GM12878 (cell line): ENCODE results near the gene CCNL2. TPM values are rescaled to one million over a fixed set of nuclear protein-coding genes. Genes with fewer than 3 reads are reported as not detected.

Experiments
- ATAC-seq: fragments of 200-7000 bp; cut with Tn5 transposase; 3 replicates; pipeline ENCODE4 v1.9.1; 2020; ENCODE audit warnings: mild to moderate bottlenecking, moderate library complexity
- BruUV-seq: library from RNA; stranded (reverse); fragments of 400-500 nt; replicated peaks from 2 replicates; lab custom pipeline; 2021; lab: Mats Ljungman, UMichigan
- CTCF ChIA-PET: fragments of 300-600 bp; sonication (Branson Sonifier 250); formaldehyde crosslinking; extraction: SDS; loops from one replicate; lab custom pipeline; 2021; ENCODE audit warnings: inconsistent platforms; lab: Yijun Ruan, JAX
- POLR2A ChIA-PET: fragments of 350-600 bp; formaldehyde crosslinking; extraction: SDS; loops from one replicate; lab custom pipeline; 2021; ENCODE audit warnings: inconsistent platforms; lab: Charles Lee
- RAD21 ChIA-PET: fragments of 300-600 bp; sonication (Branson Sonifier 250); formaldehyde crosslinking; loops from one replicate; lab custom pipeline; 2023; ENCODE audit warnings: antibody characterized with exemption; ENCODE audit not compliant: unreplicated experiment; lab: Charles Lee
- SMC1A ChIA-PET: fragments of 300-600 bp; sonication (Branson Sonifier 250); formaldehyde crosslinking; loops from one replicate; lab custom pipeline; 2023; ENCODE audit not compliant: unreplicated experiment, uncharacterized antibody; lab: Charles Lee
- DNase-seq: peaks from one replicate; pipeline ENCODE4 v3.0.0-alpha.2; 2011; ENCODE audit warnings: low read depth, low spot score
- FAIRE-seq: peaks from 3 replicates; lab custom pipeline; 2011; peaks lifted over from hg19 to GRCh38; lab: Jason Lieb, UNC
- H2AFZ ChIP-seq: 2 replicates; pipeline ENCODE4 v1.6.0; 2011; ENCODE audit warnings: low read depth, low read length, control low read depth; ENCODE audit not compliant: control insufficient read depth
- H3K27ac ChIP-seq: 2 replicates; pipeline ENCODE4 v1.5.1; 2011; ENCODE audit warnings: control low read depth; ENCODE audit not compliant: control insufficient read depth, insufficient read depth
- H3K27me3 ChIP-seq, 2 experiments: replicated peaks in 1 of 2; 2 replicates each; pipeline versions ENCODE4 v1.6.0 to v1.6.1; 2011; ENCODE audit warnings: low read length in 1 of 2; ENCODE audit not compliant: control insufficient read depth in 2 of 2, insufficient read depth in 2 of 2
- H3K36me3 ChIP-seq, 2 experiments: 2 replicates each; pipeline ENCODE4 v1.5.1; 2011; ENCODE audit warnings: low read length in 1 of 2; ENCODE audit not compliant: control insufficient read depth in 2 of 2, insufficient read depth in 2 of 2
- H3K4me1 ChIP-seq: 2 replicates; pipeline ENCODE4 v1.6.1; 2011; ENCODE audit warnings: mild to moderate bottlenecking, low read length, moderate library complexity, mixed read lengths; ENCODE audit not compliant: control insufficient read depth, insufficient read depth
- H3K4me2 ChIP-seq: 2 replicates; pipeline ENCODE4 v1.6.0; 2011; ENCODE audit warnings: control low read depth; ENCODE audit not compliant: control insufficient read depth, insufficient read depth
- H3K4me3 ChIP-seq: fragments of 200-600 bp; sonication (generic); 2 replicates; pipeline ENCODE4 v1.5.1; 2016
- H3K79me2 ChIP-seq: 2 replicates; pipeline ENCODE4 v1.6.0; 2011; ENCODE audit warnings: low read length; ENCODE audit not compliant: control insufficient read depth, insufficient read depth
- H3K9ac ChIP-seq: 2 replicates; pipeline ENCODE4 v1.8.0; 2011; ENCODE audit warnings: low read length, control low read depth, mixed read lengths; ENCODE audit not compliant: control insufficient read depth, insufficient read depth
- H3K9me3 ChIP-seq: replicated peaks from 3 replicates; pipeline ENCODE4 v1.5.1; 2011; ENCODE audit warnings: mild to moderate bottlenecking, low read length; ENCODE audit not compliant: control insufficient read depth, insufficient read depth
- H4K20me1 ChIP-seq: 2 replicates; pipeline ENCODE4 v1.6.0; 2011; ENCODE audit not compliant: control insufficient read depth, insufficient read depth
- BCLAF1 ChIP-seq: fragments of 450-650 bp; IDR thresholded peaks from 2 replicates; pipeline ENCODE4 v1.6.1; 2017; ENCODE audit warnings: antibody characterized with exemption, mild to moderate bottlenecking, moderate library complexity
- CBX3 ChIP-seq: fragments of 200-600 bp; sonication (generic); IDR thresholded peaks from 2 replicates; pipeline ENCODE4 v1.6.1; 2016; ENCODE audit warnings: low read depth, borderline replicate concordance
- DPF2 ChIP-seq: fragments of 450-650 bp; IDR thresholded peaks from 2 replicates; pipeline ENCODE4 v1.6.1; 2017; ENCODE audit warnings: mild to moderate bottlenecking
- IKZF2 ChIP-seq, 2 experiments: fragments of 450-650 bp; IDR thresholded peaks; 2 replicates each; pipeline ENCODE4 v1.6.1; 2017; ENCODE audit warnings: mild to moderate bottlenecking in 2 of 2, moderate library complexity in 2 of 2
- IRF3 ChIP-seq: fragments of 450-650 bp; IDR thresholded peaks from 2 replicates; pipeline ENCODE4 v1.6.1; 2014; ENCODE audit warnings: mild to moderate bottlenecking
- MAX ChIP-seq: IDR thresholded peaks from 2 replicates; pipeline ENCODE4 v1.6.1; 2012; ENCODE audit warnings: low read depth, low read length, improper control_type of control experiment
- MTA2 ChIP-seq: fragments of 450-650 bp; IDR thresholded peaks from 2 replicates; pipeline ENCODE4 v1.6.1; 2016; ENCODE audit warnings: low read depth, mild to moderate bottlenecking, moderate library complexity
- NKRF ChIP-seq: fragments of 450-650 bp; conservative IDR thresholded peaks from 2 replicates; pipeline ENCODE4 v1.6.1; 2017; ENCODE audit warnings: mild to moderate bottlenecking, moderate library complexity
- PBX3 ChIP-seq: IDR thresholded peaks from 2 replicates; pipeline ENCODE4 v1.6.1; 2011; ENCODE audit warnings: mild to moderate bottlenecking, low read depth, low read length, moderate library complexity; ENCODE audit not compliant: insufficient replicate concordance
- RB1 ChIP-seq: fragments of 450-650 bp; formaldehyde crosslinking; IDR thresholded peaks from 2 replicates; pipeline ENCODE4 v1.6.1; 2017; ENCODE audit warnings: mild to moderate bottlenecking, borderline replicate concordance
- RCOR1 ChIP-seq: conservative IDR thresholded peaks from 2 replicates; pipeline ENCODE4 v1.6.1; 2012; ENCODE audit warnings: low read depth, low read length, improper control_type of control experiment
- USF2 ChIP-seq: IDR thresholded peaks from 2 replicates; pipeline ENCODE4 v1.6.1; 2011; ENCODE audit warnings: low read depth, low read length, improper control_type of control experiment, borderline replicate concordance
- ZNF622 ChIP-seq: fragments of 450-650 bp; IDR thresholded peaks from 2 replicates; pipeline ENCODE4 v1.6.1; 2017; ENCODE audit warnings: mild to moderate bottlenecking, inconsistent platforms
- WGBS: methylation state at CpG from one replicate; pipeline ENCODE4 v1.1.6; 2016; ENCODE audit warnings: low lambda C conversion rate; ENCODE audit not compliant: insufficient replicate concordance, insufficient coverage; ENCODE audit errors: missing lambda C conversion rate; 5-methylcytosine and 5-hydroxymethylcytosine counted together
- in situ Hi-C: fragments of 300-500 bp; cut with MboI; formaldehyde crosslinking; loops from 9 replicates; pipeline ENCODE4 v1.14.3; 2018; ENCODE audit warnings: mixed read lengths
- intact Hi-C: fragments of 100-400 bp; cut with micrococcal nuclease; formaldehyde crosslinking; loops from one replicate; pipeline ENCODE4 v1.14.2; 2022; ENCODE audit not compliant: unreplicated experiment
- polyA plus RNA-seq, 11 experiments: library from polyadenylated mRNA; depleted of rRNA in 4 of 11; unstranded in 6 of 11; stranded (reverse) in 5 of 11; fragments of >200 nt; fragmentation: Nextera tagmentation in 4 of 11; fragmentation: Illumina TruSeq in 1 of 11; extraction: Ambion mirVana in 4 of 11; extraction: Trizol in 1 of 11; gene quantifications; 1 replicate in 1 of 11; 2 replicates in 10 of 11; pipeline versions ENCODE4 v1.2.1 to v1.2.3, GENCODE V29; 2011 to 2016; ENCODE audit warnings: inconsistent platforms in 2 of 11, missing spikeins in 2 of 11, low read depth in 1 of 11
- total RNA-seq, 4 experiments: library from RNA; depleted of rRNA in 3 of 4; stranded (reverse); fragments of >200 nt in 3 of 4; fragmentation: Illumina TruSeq in 1 of 4; extraction: Trizol in 1 of 4; gene quantifications; 2 replicates each; pipeline versions ENCODE4 v1.2.1 to v1.2.3, GENCODE V29; 2013 to 2021

CCNL2 gene
- total and polyA plus RNA-seq, 10 of the 15 experiments (the other 5 are each of a cell fraction or from before 2014, with no cell fraction given): 2.1 to 143 (median 101) TPM

- CTCF ChIA-PET: interaction anchor here (0.8 to 2.3 kb wide), 8 partner anchors 8 to 99 kb away, joined by 3 to 7 read pairs (median 4); partner anchors contain the start of genes AURKAIP1 and CCNL2
- DNase-seq: peak; percentile 66
- POLR2A ChIA-PET: interaction anchor here (1.0 to 2.7 kb wide), 4 partner anchors 8 to 32 kb away, joined by 3 to 15 read pairs (median 6); partner anchors contain the start of genes ANKRD65, AURKAIP1 and CCNL2
- Histone ChIP-seq H2AFZ (peak within 1 kb of the TSS; percentile 75), H3K79me2 (peaks cover 51% of the 10 kb centered on the region), H3K9ac (peak within 1 kb of the TSS; percentile 97), H4K20me1 (no peaks in the 10 kb centered on the region), H3K36me3 (peaks cover 5 to 14% of the 10 kb centered on the region in 2 experiments), H3K27me3 (no peaks in the 10 kb centered on the region), H3K4me1 (peaks cover 16% of the 10 kb centered on the region), H3K4me2 (peak within 1 kb of the TSS; percentile 79), H3K4me3 (peak within 1 kb of the TSS; percentile 98), H3K27ac (peak within 1 kb of the TSS; percentile 93), H3K9me3 (peaks cover 8% of the 10 kb centered on the region)
- in situ Hi-C loops (no loop called here), intact Hi-C loops (loop anchor here (2.0 kb wide), 1 partner anchor 34 kb away; no protein-coding TSS in a partner anchor)
- WGBS: 1% methylated on average over 80 of the region's 98 CpGs
- ATAC-seq: peak; percentile 96
- FAIRE-seq: peak; percentile 98
- BruUV-seq: no TSS peak
- SMC1A ChIA-PET: interaction anchor here (0.8 to 1.3 kb wide), 5 partner anchors 31 to 97 kb away, joined by 3 to 5 read pairs (median 3); partner anchors contain the start of gene AURKAIP1
- RAD21 ChIA-PET: interaction anchor here (1.2 to 1.6 kb wide), 4 partner anchors 30 to 35 kb away, joined by 3 to 8 read pairs (median 6); no protein-coding TSS in a partner anchor
- no peak for TF ChIP-seq PBX3
- TF ChIP-seq RB1: peak; percentile 44; the same call in 1 of the 2 replicates
- TF ChIP-seq DPF2: peak; percentile 72
- no peak for TF ChIP-seq RCOR1
- TF ChIP-seq MAX: peak; percentile 88
- no peak for TF ChIP-seq CBX3
- TF ChIP-seq ZNF622: no peak
- TF ChIP-seq IRF3: 0 out of 2 replicates have a peak, but pooled peaks have one; percentile 7
- no peak; the same call in 1 of the 2 replicates for TF ChIP-seq BCLAF1
- no peak for TF ChIP-seq IKZF2 (IDR thresholded peaks at IDR 0.05)
- no peak for TF ChIP-seq USF2
- TF ChIP-seq MTA2: peak; percentile 97
- TF ChIP-seq NKRF: peak; percentile 65
Observed at GRCh38 chr1:1406821-1407635, 7.9 kb upstream of the CCNL2 start, which contains the start of gene MRPL20. Gene MRPL20 (minus strand): TSS chr1:1407293. CDS start chr1:1407217, 76 bp downstream.
